Measurements from ENCODE around the gene PEMT.
A peak's percentile ranks its signal among the peaks of the same experiment; 100 is the strongest.

Gene PEMT

DNA sequence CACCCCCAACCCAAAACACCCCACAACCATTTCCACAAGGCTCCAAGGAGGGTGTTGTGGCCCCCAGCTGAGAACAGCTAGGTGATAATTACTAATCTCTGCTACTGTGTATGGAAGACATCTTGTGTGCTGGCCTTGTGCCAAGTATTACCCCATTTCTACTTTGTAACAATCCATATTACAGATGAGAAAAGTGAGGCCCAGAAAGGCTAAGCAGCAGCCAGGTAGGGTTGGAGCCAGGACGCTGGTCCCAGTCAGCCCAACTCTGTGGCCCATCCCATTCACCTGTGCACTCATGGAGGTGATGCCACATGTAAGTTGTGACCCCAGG lies 12.4 kb upstream of the PEMT start:
- no peak for DNase-seq

DNA sequence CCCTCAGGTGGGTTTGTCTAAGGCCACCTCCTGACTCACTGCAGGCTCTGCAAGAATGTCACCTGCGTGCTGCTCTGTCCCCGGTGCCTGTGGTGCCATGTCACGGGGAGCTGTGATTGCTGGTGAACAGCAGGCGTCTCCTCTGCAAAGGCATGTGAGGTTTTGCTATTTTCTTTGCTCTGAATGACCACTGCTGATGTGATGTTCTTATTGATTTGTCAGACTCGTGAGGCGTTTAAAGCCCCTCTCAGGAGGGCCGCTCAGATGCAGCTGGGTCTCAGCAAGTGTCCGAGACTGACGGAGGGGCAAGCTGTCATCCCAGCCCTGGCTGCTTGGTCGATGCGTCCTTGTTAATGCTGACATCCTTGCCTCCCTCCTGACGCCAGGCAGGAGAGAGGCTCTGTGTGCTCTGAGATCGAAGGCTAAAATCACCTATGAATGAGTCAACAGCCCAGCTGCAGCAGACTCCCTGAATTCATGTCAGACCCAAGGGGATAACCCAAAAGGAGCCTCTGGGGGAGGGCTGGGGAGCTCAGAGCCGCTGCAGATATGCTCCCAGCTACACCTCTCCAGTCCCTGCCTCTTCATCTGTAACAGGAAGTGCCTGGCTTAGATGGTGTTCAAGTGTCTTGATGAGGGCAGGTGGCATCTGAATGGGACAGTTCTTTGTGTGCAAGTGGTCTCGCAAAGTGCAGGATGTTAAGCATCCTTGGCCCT lies 11.8 kb upstream of the PEMT start:
- no peak for DNase-seq

DNA sequence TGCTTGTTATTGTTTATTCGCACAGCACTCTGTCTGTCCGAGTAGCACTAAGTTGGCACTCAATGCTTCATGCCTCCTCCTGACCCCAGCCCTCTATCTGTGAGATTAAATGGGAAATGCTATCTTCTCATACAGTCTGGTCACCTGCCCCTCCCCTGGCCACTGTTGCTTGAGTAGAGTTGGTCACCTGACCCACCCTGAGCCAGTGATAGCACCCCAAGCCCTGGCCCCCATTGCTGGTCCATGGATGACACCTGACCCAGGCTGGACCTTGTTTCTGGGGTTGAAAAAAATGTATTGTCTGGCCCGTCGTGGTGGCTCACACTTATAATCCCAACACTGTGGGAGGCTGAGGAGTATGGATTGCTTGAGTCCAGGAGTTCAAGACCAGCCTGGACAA lies 8.5 kb upstream of the PEMT start:
- DNase-seq: no peak

DNA sequence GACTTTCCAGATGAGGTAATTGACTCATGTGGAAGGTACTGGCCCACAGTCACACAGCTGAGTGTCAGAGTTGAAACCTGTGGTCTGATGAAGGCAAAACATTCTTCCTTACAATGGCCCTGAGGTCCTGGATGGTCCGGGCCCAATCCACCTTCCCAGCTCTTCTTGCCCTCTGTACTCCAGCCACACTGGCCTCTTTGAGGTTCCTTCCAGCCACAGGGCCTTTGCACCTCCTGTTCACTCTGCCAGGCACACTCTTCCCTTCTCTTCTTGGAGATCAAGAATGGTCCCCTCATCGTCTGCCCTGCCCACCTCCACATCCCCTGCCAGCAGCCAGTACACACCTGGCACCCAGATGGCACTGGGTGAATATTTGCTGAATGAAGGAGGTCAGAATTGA lies 6.5 kb upstream of the PEMT start:
- DNase-seq: no peak

GRCh38 chr17:17595755-17596154 lies 4.2 kb upstream of the PEMT start:
- no peak for DNase-seq

- no peak for DNase-seq
Measured at GRCh38 chr17:17593222-17593620, 1.7 kb upstream of the PEMT start.

DNA sequence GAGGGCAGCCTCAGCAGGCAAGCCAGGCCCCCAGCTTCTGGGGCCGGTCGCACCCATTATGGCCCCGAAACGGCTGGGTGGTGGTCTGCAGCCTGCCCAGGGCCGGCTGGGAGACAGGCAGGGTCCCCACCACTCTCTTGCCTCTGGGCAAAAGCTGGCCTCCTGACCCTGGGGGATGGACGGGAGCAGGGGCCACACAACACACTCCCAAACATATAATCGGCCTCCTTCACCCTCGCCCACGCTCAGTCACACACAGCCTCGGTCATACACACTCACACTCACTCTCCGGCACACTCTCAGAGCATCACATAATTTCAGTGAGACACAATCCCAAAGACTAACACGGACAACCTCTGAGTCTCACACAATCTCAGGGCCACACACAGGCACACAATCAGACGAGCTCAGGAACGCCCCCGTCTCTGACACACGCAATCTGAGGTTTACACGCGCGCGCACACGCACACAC lies 589 bp downstream of the PEMT start:
- DNase-seq: no peak

DNA sequence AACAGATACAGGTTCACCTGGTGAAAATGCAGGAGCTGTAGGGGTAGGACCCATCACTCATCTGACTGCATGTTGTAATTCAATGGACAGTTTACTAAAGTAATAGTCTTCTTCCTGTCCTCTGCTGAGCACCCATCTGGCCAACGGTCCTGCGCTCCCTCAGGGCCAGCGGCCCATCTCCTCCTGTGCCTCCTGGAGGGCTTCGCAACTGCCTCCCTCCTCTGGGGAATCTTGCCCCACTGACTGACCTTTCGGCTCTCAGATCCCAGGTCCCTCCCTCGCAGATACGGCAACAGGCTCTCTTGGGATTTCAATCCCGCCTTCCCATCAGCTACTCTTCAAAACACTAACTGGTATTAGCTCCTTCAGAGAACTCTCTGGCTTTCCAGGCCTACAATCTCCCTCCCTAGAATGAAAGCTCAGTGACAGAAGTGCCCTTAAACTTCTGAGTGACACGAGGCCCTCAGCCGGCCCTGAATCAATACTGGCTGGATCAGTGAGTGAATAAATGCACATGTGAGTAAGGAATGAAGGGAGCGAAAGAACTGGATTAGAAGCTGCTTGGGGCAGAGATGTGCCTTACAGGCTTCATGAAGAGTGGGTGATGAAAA lies 1.3 kb downstream of the PEMT start:
- DNase-seq: no peak

DNA sequence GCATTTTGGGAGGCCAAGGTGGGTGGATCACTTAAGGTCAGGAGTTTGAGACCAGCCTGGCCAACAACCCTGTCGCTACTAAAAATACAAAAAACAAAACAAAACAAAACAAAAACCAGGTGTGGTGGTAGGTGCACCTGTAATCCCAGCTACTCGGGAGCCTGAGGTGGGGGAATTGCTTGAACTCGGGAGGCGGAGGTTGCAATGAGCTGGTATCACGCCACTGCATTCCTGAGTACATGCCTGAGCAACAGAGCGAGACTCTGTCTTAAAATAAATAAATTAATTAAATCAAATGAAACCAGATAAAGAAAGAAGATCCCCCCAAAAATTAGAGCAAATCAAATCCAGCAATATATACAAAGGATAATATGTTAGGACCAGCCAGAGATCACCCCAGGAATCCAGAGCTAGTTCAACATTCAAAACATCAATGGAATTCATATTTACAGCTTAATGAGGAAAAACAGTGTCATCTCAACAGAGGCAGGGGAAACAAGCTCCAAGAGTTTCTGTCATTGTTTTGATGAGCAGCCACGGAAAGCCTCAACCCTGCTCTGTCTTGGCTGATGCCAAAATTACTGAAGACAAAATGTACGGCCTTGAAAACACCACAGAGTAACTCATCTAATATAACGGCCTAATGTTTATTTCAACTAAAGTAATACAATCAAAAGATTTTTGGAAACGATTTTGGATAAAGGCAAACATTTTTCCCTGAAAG lies 3.7 kb downstream of the PEMT start:
- DNase-seq: no peak

- DNase-seq: no peak
Measured at GRCh38 chr17:17582372-17582771, 9.1 kb downstream of the PEMT start.

DNA sequence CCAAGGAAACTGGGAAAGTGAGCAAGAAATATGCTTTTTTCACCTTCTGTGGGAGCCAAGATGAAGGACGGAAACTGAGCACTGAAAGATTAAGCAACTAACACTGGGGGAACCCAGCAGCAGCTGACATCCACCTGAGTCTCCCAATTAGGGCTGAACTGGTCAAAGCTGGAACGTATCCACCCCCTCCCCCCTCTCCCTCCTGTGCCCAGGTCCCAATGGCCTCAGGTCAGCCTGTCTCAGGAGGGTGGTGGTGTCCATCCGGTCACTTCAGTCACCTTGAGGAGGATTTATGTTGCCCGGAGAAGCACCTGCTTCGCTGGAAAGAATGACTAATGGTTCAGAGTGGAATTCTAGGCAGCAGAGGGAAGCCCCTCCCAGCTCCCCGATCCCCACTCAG lies 10.0 kb downstream of the PEMT start:
- DNase-seq: no peak

- DNase-seq: no peak
Measured at GRCh38 chr17:17580662-17581470, 10.6 kb downstream of the PEMT start.

DNA sequence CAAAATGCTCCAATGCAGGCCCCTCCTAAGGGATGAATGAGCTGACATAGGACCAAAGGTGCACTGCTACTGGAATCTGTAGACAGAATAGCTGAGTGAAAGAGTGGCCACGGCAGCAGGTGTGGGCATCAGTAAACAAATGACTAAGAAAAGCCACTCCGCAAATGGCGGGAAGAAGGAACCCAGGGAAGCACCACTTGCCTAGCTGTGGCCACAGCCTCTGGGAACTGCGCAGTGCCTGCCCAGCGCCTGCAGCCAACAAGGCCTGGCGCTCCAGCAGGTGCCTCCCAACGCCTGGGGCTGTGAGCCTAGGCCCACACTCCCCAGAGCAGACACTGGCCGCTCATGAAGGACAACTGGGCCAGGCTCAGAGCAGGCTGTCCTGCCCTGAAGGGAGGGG lies 11.8 kb downstream of the PEMT start:
- DNase-seq: no peak

DNA sequence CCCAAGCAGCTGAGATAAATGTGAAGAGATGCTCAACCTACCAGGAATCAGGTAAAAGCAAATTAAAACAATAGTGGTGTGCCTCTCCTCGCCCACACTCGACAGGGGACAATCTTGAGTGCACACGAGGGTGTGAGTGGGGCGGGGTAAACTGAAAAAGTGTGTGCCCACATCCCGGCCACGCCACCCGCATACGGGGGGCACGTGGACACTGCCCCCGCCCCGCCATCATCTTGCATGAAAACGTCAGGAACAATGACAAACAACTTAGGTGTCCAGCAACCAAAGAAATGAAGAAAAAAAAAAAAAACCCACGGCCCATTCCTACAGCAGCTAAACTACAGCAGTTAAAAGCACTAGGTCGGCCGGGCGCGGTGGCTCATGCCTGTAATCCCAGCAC lies 14.1 kb downstream of the PEMT start:
- no peak for DNase-seq

- no peak for DNase-seq
Measured at GRCh38 chr17:17576772-17577234, 14.7 kb downstream of the PEMT start.

DNA sequence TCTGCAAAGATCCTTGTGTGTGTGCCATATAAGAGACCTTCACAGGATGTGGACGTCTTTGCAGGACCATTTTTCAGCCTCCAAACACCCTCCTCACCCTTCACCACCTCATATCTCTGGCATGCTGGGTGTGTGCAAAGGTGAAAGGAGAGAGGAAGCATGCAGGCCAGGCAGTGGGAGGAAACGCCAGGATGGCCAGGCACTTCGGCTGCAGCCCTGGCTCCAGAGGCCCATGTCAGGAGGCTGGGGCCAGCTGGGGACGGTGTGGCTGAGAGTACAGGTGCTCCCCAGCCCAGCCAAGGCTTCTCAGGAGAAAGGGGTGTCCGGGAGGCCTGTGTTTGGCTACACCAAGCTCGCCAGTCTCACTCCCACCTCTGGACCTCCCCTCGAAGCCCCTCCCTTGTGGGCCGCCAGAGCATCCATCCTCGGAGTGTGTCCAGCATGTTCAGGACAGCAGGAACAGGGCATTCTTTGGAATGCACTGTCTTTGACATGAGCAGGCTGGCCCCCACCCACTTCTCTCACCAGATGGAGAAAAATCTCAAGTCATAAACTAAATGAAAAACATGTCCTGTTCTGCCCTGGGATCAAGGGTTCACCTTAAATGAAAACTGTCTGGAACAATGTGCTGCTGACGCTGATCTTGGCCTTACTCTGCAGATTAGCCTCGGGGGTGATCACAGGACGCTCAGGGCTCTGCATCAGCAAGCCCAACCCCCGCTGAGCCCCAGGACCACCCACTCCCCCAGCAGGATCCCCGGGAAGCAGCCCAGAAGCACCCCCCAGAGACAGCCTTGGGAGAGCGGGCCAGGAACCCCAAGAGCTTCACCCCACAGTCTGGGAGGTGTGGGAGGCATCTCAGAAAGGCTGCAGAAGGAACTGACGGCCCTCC lies 15.9 kb downstream of the PEMT start:
- DNase-seq: no peak

GRCh38 chr17:17573912-17574311 lies 17.6 kb downstream of the PEMT start:
- no peak for DNase-seq

- DNase-seq: no peak
Measured at GRCh38 chr17:17572010-17572785, 19.3 kb downstream of the PEMT start.

DNA sequence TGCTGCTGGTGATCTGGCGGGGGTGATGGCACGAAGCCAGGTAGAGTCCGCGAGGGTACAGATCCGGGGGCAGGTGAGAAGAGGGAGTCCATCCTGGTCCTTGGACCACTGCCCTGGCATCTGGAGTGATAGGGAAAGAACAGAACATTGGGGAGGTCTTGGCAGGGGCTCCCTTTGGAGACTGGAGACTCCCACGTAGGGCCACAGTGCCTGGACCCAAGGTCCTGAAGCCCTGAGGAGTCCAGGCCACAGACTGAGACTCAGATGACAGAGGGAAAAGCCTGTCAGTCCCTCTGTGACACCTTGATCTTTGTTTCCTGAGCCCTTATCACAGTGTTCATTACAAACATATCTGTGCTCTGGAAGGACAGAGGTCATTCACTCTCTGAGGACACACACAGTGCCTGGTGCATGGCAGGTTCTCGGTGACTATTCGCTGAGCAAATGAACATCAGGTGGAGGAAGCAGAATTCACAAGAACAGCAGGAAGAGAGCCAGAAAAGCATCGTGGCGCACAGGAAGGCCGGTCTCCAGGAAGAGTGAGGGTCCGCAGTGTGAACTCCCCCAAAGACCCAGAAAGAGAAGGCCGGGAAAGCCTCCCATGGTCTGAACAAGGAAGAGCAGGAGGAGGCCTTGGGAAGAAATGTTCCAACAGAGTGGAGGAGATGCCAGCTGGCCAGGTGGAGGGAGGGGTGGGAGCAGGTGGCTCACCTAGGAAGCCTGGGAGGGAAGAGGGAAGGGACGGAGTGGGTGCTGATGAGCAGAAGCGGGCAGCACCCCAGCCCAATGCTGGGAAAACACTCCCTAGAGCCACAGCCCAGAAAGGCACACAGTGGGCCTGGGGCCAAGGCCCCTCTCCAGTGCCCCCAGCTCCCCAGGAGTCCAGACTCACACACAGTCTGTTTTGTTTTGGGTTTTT lies 20.5 kb downstream of the PEMT start:
- DNase-seq: peak; percentile 47

GRCh38 chr17:17570140-17570797 lies 21.2 kb downstream of the PEMT start:
- DNase-seq: peak; percentile 67
